Measurements from ENCODE around the gene ATXN3. TPM values are rescaled to one million over a fixed set of nuclear protein-coding genes. Genes with fewer than 3 reads are reported as not detected.

Gene ATXN3
- total RNA-seq, 1 experiment from 2014 or later, result 33.1 TPM

GRCh38 chr14:92039719-92040430 lies 66.5 kb downstream of the ATXN3 start, which contains the start of gene TRIP11 (continued):
- TF ChIP-seq, protein P1, sequence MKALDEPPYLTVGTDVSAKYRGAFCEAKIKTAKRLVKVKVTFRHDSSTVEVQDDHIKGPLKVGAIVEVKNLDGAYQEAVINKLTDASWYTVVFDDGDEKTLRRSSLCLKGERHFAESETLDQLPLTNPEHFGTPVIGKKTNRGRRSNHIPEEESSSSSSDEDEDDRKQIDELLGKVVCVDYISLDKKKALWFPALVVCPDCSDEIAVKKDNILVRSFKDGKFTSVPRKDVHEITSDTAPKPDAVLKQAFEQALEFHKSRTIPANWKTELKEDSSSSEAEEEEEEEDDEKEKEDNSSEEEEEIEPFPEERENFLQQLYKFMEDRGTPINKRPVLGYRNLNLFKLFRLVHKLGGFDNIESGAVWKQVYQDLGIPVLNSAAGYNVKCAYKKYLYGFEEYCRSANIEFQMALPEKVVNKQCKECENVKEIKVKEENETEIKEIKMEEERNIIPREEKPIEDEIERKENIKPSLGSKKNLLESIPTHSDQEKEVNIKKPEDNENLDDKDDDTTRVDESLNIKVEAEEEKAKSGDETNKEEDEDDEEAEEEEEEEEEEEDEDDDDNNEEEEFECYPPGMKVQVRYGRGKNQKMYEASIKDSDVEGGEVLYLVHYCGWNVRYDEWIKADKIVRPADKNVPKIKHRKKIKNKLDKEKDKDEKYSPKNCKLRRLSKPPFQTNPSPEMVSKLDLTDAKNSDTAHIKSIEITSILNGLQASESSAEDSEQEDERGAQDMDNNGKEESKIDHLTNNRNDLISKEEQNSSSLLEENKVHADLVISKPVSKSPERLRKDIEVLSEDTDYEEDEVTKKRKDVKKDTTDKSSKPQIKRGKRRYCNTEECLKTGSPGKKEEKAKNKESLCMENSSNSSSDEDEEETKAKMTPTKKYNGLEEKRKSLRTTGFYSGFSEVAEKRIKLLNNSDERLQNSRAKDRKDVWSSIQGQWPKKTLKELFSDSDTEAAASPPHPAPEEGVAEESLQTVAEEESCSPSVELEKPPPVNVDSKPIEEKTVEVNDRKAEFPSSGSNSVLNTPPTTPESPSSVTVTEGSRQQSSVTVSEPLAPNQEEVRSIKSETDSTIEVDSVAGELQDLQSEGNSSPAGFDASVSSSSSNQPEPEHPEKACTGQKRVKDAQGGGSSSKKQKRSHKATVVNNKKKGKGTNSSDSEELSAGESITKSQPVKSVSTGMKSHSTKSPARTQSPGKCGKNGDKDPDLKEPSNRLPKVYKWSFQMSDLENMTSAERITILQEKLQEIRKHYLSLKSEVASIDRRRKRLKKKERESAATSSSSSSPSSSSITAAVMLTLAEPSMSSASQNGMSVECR (CRISPR knock-in tag; IDR thresholded peaks at IDR 0.05; ENCODE audit: borderline replicate concordance), result no peak
- TF ChIP-seq GTF2I (CRISPR knock-in tag; conservative IDR thresholded peaks at IDR 0.05) (no peak), CREM (CRISPR knock-in tag; IDR thresholded peaks at IDR 0.05) (peak; percentile 82), CDX4 (CRISPR knock-in tag; IDR thresholded peaks at IDR 0.05; ENCODE audit: borderline replicate concordance) (no peak), ATF2 (CRISPR knock-in tag; IDR thresholded peaks at IDR 0.05; ENCODE audit: borderline replicate concordance, low read depth) (no peak), ZNF416 (CRISPR knock-in tag; IDR thresholded peaks at IDR 0.05) (no peak), FOXJ3 (CRISPR knock-in tag; IDR thresholded peaks at IDR 0.05; ENCODE audit: borderline replicate concordance) (no peak), TCF7 (CRISPR knock-in tag; IDR thresholded peaks at IDR 0.05; ENCODE audit: low read depth) (no peak), CREB1 (CRISPR knock-in tag; IDR thresholded peaks at IDR 0.05) (peak; percentile 62; the same call in 1 of the 2 replicates), FOXK1 (CRISPR knock-in tag; IDR thresholded peaks at IDR 0.05) (peak; percentile 89), NFYB (CRISPR knock-in tag; conservative IDR thresholded peaks at IDR 0.05; ENCODE audit: low read depth) (no peak), ETV6 (CRISPR knock-in tag; IDR thresholded peaks at IDR 0.05) (peak; percentile 83), MYBL2 (CRISPR knock-in tag; IDR thresholded peaks at IDR 0.05) (peak; percentile 41; the same call in 1 of the 2 replicates), NR2C2 (CRISPR knock-in tag; IDR thresholded peaks at IDR 0.05) (no peak), RELA (CRISPR knock-in tag; IDR thresholded peaks at IDR 0.05; ENCODE audit: borderline replicate concordance) (no peak), FOXP1 (CRISPR knock-in tag; IDR thresholded peaks at IDR 0.05; ENCODE audit: borderline replicate concordance) (peak; percentile 95), AFF4 (CRISPR knock-in tag; IDR thresholded peaks at IDR 0.05; ENCODE audit: borderline replicate concordance) (no peak)
- TF ChIP-seq, protein P2, sequence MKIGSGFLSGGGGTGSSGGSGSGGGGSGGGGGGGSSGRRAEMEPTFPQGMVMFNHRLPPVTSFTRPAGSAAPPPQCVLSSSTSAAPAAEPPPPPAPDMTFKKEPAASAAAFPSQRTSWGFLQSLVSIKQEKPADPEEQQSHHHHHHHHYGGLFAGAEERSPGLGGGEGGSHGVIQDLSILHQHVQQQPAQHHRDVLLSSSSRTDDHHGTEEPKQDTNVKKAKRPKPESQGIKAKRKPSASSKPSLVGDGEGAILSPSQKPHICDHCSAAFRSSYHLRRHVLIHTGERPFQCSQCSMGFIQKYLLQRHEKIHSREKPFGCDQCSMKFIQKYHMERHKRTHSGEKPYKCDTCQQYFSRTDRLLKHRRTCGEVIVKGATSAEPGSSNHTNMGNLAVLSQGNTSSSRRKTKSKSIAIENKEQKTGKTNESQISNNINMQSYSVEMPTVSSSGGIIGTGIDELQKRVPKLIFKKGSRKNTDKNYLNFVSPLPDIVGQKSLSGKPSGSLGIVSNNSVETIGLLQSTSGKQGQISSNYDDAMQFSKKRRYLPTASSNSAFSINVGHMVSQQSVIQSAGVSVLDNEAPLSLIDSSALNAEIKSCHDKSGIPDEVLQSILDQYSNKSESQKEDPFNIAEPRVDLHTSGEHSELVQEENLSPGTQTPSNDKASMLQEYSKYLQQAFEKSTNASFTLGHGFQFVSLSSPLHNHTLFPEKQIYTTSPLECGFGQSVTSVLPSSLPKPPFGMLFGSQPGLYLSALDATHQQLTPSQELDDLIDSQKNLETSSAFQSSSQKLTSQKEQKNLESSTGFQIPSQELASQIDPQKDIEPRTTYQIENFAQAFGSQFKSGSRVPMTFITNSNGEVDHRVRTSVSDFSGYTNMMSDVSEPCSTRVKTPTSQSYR (CRISPR knock-in tag; IDR thresholded peaks at IDR 0.05), result 0 out of 2 replicates have a peak, but pooled peaks have one; percentile 12
- TF ChIP-seq, protein P3, sequence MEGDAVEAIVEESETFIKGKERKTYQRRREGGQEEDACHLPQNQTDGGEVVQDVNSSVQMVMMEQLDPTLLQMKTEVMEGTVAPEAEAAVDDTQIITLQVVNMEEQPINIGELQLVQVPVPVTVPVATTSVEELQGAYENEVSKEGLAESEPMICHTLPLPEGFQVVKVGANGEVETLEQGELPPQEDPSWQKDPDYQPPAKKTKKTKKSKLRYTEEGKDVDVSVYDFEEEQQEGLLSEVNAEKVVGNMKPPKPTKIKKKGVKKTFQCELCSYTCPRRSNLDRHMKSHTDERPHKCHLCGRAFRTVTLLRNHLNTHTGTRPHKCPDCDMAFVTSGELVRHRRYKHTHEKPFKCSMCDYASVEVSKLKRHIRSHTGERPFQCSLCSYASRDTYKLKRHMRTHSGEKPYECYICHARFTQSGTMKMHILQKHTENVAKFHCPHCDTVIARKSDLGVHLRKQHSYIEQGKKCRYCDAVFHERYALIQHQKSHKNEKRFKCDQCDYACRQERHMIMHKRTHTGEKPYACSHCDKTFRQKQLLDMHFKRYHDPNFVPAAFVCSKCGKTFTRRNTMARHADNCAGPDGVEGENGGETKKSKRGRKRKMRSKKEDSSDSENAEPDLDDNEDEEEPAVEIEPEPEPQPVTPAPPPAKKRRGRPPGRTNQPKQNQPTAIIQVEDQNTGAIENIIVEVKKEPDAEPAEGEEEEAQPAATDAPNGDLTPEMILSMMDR (IDR thresholded peaks at IDR 0.05), result no peak
- TF ChIP-seq, protein P4, sequence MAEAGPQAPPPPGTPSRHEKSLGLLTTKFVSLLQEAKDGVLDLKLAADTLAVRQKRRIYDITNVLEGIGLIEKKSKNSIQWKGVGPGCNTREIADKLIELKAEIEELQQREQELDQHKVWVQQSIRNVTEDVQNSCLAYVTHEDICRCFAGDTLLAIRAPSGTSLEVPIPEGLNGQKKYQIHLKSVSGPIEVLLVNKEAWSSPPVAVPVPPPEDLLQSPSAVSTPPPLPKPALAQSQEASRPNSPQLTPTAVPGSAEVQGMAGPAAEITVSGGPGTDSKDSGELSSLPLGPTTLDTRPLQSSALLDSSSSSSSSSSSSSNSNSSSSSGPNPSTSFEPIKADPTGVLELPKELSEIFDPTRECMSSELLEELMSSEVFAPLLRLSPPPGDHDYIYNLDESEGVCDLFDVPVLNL (CRISPR knock-in tag; IDR thresholded peaks at IDR 0.05; ENCODE audit: borderline replicate concordance, low read depth), result peak; percentile 16; the same call in 1 of the 2 replicates
